SK-N-SH treated with all-trans-retinoic acid at 6 μM for 48 hours (cell line): ENCODE results near the gene ROBO2.

Source experiments
- ATAC-seq: fragments of 200-7000 bp; cut with Tn5 transposase; 3 replicates; pipeline ENCODE4 v1.9.1; 2020; ENCODE audit warnings: mild to moderate bottlenecking, moderate library complexity
- BACH2 ChIP-seq: fragments of 250-450 bp; sonication (Bioruptor Pico); IDR thresholded peaks from 2 replicates; pipeline ENCODE4 v1.9.0; 2021; ENCODE audit warnings: mild to moderate bottlenecking, borderline replicate concordance
- CSDC2 ChIP-seq: fragments of 250-450 bp; sonication (Bioruptor Pico); IDR thresholded peaks from 2 replicates; pipeline ENCODE4 v1.5.0; 2020; ENCODE audit warnings: mild to moderate bottlenecking, moderate library complexity
- CSRNP3 ChIP-seq: fragments of 250-450 bp; sonication (Bioruptor Pico); IDR thresholded peaks from 2 replicates; pipeline ENCODE4 v1.5.1; 2021; ENCODE audit warnings: mild to moderate bottlenecking, moderate library complexity
- ESRRG ChIP-seq: fragments of 250-450 bp; sonication (Bioruptor Pico); IDR thresholded peaks from 2 replicates; pipeline ENCODE4 v1.6.1; 2021; ENCODE audit warnings: mild to moderate bottlenecking
- GLIS3 ChIP-seq: fragments of 250-450 bp; sonication (Bioruptor Pico); IDR thresholded peaks from 2 replicates; pipeline ENCODE4 v1.5.0; 2020; ENCODE audit warnings: mild to moderate bottlenecking, moderate library complexity
- ISL1 ChIP-seq: fragments of 250-450 bp; sonication (Bioruptor Pico); IDR thresholded peaks from 2 replicates; pipeline ENCODE4 v2.1.2; 2022; ENCODE audit warnings: mild to moderate bottlenecking, moderate library complexity
- OSR1 ChIP-seq: fragments of 250-450 bp; sonication (Bioruptor Pico); IDR thresholded peaks from 2 replicates; pipeline ENCODE4 v1.8.0; 2022; ENCODE audit warnings: moderate library complexity, mild to moderate bottlenecking, inconsistent platforms
- PATZ1 ChIP-seq: fragments of 250-450 bp; sonication (Bioruptor Pico); IDR thresholded peaks from 2 replicates; pipeline ENCODE4 v1.8.0; 2020; ENCODE audit warnings: mild to moderate bottlenecking, moderate library complexity, borderline replicate concordance
- PPARA ChIP-seq: fragments of 250-450 bp; sonication (Bioruptor Pico); IDR thresholded peaks from 2 replicates; pipeline ENCODE4 v1.5.0; 2020; ENCODE audit warnings: mild to moderate bottlenecking, borderline replicate concordance
- RARB ChIP-seq: fragments of 250-450 bp; sonication (Bioruptor Pico); IDR thresholded peaks from 2 replicates; pipeline ENCODE4 v1.8.0; 2021; ENCODE audit warnings: mild to moderate bottlenecking, moderate library complexity
- SNAI2 ChIP-seq: fragments of 250-450 bp; sonication (Bioruptor Pico); IDR thresholded peaks from 2 replicates; pipeline ENCODE4 v1.5.0; 2020; ENCODE audit warnings: mild to moderate bottlenecking, moderate library complexity
- TCF4 ChIP-seq: fragments of 250-450 bp; sonication (Bioruptor Pico); IDR thresholded peaks from 2 replicates; pipeline ENCODE4 v1.8.0; 2021; ENCODE audit warnings: mild to moderate bottlenecking, moderate library complexity, borderline replicate concordance
- TOX ChIP-seq: fragments of 250-450 bp; sonication (Bioruptor Pico); IDR thresholded peaks from 2 replicates; pipeline ENCODE4 v1.8.0; 2021; ENCODE audit warnings: mild to moderate bottlenecking, moderate library complexity, borderline replicate concordance
- ZC3H10 ChIP-seq: fragments of 250-450 bp; sonication (Bioruptor Pico); IDR thresholded peaks from 2 replicates; pipeline ENCODE4 v1.5.1; 2021; ENCODE audit warnings: mild to moderate bottlenecking, moderate library complexity
- ZFP3 ChIP-seq: fragments of 250-450 bp; sonication (Bioruptor Pico); IDR thresholded peaks from 2 replicates; pipeline ENCODE4 v1.5.0; 2020; ENCODE audit warnings: mild to moderate bottlenecking, moderate library complexity
- ZFP30 ChIP-seq: fragments of 450-650 bp; formaldehyde crosslinking; IDR thresholded peaks from 2 replicates; pipeline ENCODE4 v1.5.0; 2022; ENCODE audit warnings: mild to moderate bottlenecking, moderate library complexity
- ZNF70 ChIP-seq: fragments of 450-650 bp; formaldehyde crosslinking; IDR thresholded peaks from 2 replicates; pipeline ENCODE4 v1.5.0; 2020; ENCODE audit warnings: mild to moderate bottlenecking, moderate library complexity
- ZNF8 ChIP-seq: fragments of 450-650 bp; formaldehyde crosslinking; IDR thresholded peaks from 2 replicates; pipeline ENCODE4 v1.5.0; 2020; ENCODE audit warnings: mild to moderate bottlenecking, moderate library complexity
- TF ChIP-seq, protein P1 (sequence below): fragments of 250-450 bp; sonication (Bioruptor Pico); IDR thresholded peaks from 2 replicates; pipeline ENCODE4 v1.5.1; 2020; ENCODE audit warnings: low read depth, mild to moderate bottlenecking, moderate library complexity
- TF ChIP-seq, protein P2 (sequence below): fragments of 250-450 bp; sonication (Bioruptor Pico); IDR thresholded peaks from 2 replicates; pipeline ENCODE4 v1.8.0; 2021; ENCODE audit warnings: low read depth, mild to moderate bottlenecking, moderate library complexity, borderline replicate concordance

The ROBO2 gene

DNA sequence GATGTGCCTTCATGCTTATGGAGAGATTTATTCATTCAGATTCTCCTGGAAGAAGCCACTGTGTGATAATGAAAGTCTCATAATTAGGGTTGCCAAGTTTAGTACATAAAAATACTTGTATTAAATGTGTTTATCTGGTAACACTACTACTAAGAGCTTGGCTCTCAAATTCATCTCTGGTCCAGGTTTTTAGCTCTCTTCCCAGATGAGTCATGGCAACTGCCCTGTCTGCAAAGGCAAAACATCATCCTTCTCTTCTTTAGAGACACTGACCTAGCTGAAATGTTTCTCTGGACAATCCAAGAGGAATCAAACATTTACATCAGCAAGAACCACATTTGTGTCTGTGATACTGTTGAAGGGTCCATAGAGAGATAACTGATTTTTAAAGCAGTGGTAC lies 269.6 kb downstream of the ROBO2 start (continued):
- no peak for TF ChIP-seq ZNF8
- TF ChIP-seq, protein P1, sequence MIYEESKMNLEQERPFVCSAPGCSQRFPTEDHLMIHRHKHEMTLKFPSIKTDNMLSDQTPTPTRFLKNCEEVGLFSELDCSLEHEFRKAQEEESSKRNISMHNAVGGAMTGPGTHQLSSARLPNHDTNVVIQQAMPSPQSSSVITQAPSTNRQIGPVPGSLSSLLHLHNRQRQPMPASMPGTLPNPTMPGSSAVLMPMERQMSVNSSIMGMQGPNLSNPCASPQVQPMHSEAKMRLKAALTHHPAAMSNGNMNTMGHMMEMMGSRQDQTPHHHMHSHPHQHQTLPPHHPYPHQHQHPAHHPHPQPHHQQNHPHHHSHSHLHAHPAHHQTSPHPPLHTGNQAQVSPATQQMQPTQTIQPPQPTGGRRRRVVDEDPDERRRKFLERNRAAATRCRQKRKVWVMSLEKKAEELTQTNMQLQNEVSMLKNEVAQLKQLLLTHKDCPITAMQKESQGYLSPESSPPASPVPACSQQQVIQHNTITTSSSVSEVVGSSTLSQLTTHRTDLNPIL: no peak
- TF ChIP-seq, all 23 proteins: peak for 0

GRCh38 chr3:77313843-77314242 lies 273.9 kb downstream of the ROBO2 start:
- no peak for ATAC-seq
- TF ChIP-seq ZNF8 (no peak), OSR1 (CRISPR knock-in tag) (no peak), TCF4 (CRISPR knock-in tag) (no peak), ESRRG (CRISPR knock-in tag) (no peak), ZFP30 (CRISPR knock-in tag) (no peak), CSRNP3 (CRISPR knock-in tag) (no peak), TOX (CRISPR knock-in tag) (no peak), PATZ1 (CRISPR knock-in tag) (no peak), PPARA (CRISPR knock-in tag) (no peak), ISL1 (CRISPR knock-in tag) (no peak)

DNA sequence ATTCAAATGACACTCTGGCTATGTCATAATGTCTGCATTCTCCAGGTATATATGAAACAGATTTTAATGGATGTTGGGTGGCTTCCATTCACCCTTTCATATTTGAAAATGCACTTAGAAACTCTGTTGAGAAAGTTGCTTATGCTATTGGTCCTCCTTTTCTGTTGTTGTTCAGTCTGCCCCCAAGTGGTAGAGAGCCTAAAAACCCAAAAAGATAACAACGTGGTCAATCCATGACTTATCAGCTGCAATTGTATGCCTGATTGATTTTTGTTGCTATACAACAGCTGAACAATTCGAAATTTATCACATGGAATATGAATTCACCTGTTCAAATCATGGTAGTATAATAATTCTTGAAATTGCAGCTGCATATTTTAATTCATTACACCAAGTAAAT lies 279.8 kb downstream of the ROBO2 start:
- no peak for TF ChIP-seq ZC3H10 (CRISPR knock-in tag)
- ATAC-seq: no peak

GRCh38 chr3:77320514-77320913 lies 280.6 kb downstream of the ROBO2 start:
- ATAC-seq: no peak
- no peak for TF ChIP-seq TCF4 (CRISPR knock-in tag)
- TF ChIP-seq SNAI2: no peak
- no peak for TF ChIP-seq PATZ1 (CRISPR knock-in tag)
- TF ChIP-seq BACH2: no peak
- no peak for TF ChIP-seq OSR1 (CRISPR knock-in tag)
- TF ChIP-seq, protein P1: no peak
- TF ChIP-seq CSRNP3 (CRISPR knock-in tag): no peak
- no peak for TF ChIP-seq TOX (CRISPR knock-in tag)
- TF ChIP-seq PPARA (CRISPR knock-in tag): no peak
- TF ChIP-seq, protein P2, sequence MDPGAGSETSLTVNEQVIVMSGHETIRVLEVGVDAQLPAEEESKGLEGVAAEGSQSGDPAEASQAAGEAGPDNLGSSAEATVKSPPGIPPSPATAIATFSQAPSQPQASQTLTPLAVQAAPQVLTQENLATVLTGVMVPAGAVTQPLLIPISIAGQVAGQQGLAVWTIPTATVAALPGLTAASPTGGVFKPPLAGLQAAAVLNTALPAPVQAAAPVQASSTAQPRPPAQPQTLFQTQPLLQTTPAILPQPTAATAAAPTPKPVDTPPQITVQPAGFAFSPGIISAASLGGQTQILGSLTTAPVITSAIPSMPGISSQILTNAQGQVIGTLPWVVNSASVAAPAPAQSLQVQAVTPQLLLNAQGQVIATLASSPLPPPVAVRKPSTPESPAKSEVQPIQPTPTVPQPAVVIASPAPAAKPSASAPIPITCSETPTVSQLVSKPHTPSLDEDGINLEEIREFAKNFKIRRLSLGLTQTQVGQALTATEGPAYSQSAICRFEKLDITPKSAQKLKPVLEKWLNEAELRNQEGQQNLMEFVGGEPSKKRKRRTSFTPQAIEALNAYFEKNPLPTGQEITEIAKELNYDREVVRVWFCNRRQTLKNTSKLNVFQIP (CRISPR knock-in tag): no peak
- TF ChIP-seq ZNF8: no peak
- no peak for TF ChIP-seq ESRRG (CRISPR knock-in tag)
- no peak for TF ChIP-seq RARB (CRISPR knock-in tag)
- TF ChIP-seq ZNF70 (CRISPR knock-in tag): no peak
- TF ChIP-seq CSDC2 (CRISPR knock-in tag): no peak
- no peak for TF ChIP-seq GLIS3
- no peak for TF ChIP-seq ZFP3 (CRISPR knock-in tag)
- no peak for TF ChIP-seq ZFP30 (CRISPR knock-in tag)
